ENCODE measurements around the gene PGF.

The PGF gene

DNA sequence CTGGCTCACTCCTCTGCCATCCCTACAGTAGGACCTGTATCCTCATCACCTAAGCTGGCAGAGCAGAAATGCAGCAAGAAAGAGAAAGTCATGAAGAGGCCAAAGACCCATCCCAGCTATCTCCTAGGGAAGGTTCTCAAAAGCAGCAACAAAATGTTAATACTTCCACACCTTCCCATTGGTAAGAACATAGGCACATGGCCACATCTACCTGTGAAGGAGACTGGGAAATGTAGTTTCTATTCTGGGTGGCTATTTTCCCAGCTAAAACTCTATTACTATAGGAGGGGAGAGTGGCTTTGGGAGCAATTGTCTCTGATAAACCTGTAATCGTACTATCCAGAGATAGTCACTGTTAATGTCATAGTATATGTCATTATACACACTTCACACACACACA, 33.6 kb upstream of the PGF start:
- Mint-ChIP-seq H3K4me1 (peaks cover 32% of the 10 kb centered on the region), H3K9me3 (peaks cover 4% of the 10 kb centered on the region), H3K36me3 (ENCODE audit: low read depth) (no peaks in the 10 kb centered on the region), H3K27me3 (ENCODE audit: low read depth, poor library complexity) (peaks cover 10% of the 10 kb centered on the region), H3K4me3 (no peak overlapping the region), H3K27ac (no peak overlapping the region)
- no peak for DNase-seq
- TF ChIP-seq, protein P1, sequence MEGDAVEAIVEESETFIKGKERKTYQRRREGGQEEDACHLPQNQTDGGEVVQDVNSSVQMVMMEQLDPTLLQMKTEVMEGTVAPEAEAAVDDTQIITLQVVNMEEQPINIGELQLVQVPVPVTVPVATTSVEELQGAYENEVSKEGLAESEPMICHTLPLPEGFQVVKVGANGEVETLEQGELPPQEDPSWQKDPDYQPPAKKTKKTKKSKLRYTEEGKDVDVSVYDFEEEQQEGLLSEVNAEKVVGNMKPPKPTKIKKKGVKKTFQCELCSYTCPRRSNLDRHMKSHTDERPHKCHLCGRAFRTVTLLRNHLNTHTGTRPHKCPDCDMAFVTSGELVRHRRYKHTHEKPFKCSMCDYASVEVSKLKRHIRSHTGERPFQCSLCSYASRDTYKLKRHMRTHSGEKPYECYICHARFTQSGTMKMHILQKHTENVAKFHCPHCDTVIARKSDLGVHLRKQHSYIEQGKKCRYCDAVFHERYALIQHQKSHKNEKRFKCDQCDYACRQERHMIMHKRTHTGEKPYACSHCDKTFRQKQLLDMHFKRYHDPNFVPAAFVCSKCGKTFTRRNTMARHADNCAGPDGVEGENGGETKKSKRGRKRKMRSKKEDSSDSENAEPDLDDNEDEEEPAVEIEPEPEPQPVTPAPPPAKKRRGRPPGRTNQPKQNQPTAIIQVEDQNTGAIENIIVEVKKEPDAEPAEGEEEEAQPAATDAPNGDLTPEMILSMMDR (IDR thresholded peaks at IDR 0.05) = no peak

DNA sequence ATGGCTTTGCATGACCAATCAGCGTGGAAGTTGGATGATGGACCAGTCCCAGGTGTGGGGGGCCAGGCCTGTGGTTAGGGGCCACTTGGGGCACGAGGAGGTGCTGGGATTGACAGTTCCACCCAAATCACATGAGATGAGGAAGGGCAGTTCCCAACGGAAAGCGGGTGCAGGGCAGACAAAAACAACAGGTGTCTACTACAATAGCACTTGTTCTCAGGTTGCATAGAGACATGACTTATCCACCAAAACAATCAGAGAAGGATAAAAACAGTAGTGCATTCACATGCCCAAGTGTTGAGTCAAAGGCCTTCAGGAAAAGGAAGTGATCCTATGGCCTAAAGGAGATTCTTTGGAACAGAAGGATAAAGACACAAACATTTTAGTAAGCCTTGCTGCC, 32.7 kb upstream of the PGF start:
- H3K36me3 Mint-ChIP-seq (ENCODE audit: low read depth) = no peaks in the 10 kb centered on the region
- DNase-seq = no peak
- H3K4me1 Mint-ChIP-seq = peaks cover 38% of the 10 kb centered on the region
- H3K27ac Mint-ChIP-seq = no peak overlapping the region
- TF ChIP-seq, protein P1 (IDR thresholded peaks at IDR 0.05) = no peak
- H3K9me3 Mint-ChIP-seq = no peaks in the 10 kb centered on the region
- H3K4me3 Mint-ChIP-seq = no peak overlapping the region
- peaks cover 14% of the 10 kb centered on the region for H3K27me3 Mint-ChIP-seq (ENCODE audit: low read depth, poor library complexity)

DNA sequence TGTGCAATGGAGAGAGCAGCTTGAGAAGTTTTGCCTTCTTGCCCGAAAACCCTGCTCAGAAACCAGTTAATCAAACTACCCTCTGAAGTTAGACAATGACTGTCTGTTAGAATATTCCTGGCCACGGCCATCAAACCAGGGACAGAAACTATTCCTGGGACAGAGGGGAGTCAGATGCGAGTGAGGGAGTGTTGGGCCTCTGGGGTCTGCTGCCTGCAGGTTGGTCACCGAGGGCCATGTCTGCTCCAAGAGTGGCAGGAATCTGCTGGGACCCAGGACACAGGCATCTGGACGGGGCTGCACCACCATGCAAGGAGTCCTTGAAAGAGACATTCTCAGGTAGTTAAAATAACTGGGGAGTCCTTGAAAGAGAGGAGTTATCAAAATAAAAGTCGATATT, 30.4 kb upstream of the PGF start:
- Mint-ChIP-seq H3K27ac (no peak overlapping the region), H3K4me3 (no peak overlapping the region), H3K36me3 (ENCODE audit: low read depth) (no peaks in the 10 kb centered on the region), H3K27me3 (ENCODE audit: low read depth, poor library complexity) (peaks cover 14% of the 10 kb centered on the region), H3K4me1 (peaks cover 61% of the 10 kb centered on the region), H3K9me3 (no peaks in the 10 kb centered on the region)
- no peak for DNase-seq
- TF ChIP-seq, protein P1 (IDR thresholded peaks at IDR 0.05) = no peak

DNA sequence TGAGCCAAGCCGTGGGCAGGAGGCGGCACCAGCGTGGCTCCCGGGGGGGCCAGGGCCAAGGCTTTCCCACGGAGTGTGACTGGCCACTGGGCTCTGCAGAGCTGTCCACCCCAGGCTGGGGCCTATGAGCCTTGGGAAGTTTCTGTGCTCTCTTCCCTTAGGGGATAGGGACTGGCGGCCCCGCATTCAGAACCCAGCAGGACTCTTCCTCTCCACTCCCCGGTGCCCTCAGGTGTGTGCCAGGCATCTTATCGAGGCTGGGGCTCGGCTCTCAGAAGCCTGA, 29.6 kb upstream of the PGF start:
- Mint-ChIP-seq H3K4me1 (peaks cover 69% of the 10 kb centered on the region), H3K27me3 (ENCODE audit: low read depth, poor library complexity) (peaks cover 14% of the 10 kb centered on the region), H3K9me3 (no peaks in the 10 kb centered on the region), H3K27ac (no peak overlapping the region), H3K4me3 (no peak overlapping the region), H3K36me3 (ENCODE audit: low read depth) (no peaks in the 10 kb centered on the region)
- TF ChIP-seq, protein P1 (IDR thresholded peaks at IDR 0.05) = no peak
- DNase-seq = no peak

DNA sequence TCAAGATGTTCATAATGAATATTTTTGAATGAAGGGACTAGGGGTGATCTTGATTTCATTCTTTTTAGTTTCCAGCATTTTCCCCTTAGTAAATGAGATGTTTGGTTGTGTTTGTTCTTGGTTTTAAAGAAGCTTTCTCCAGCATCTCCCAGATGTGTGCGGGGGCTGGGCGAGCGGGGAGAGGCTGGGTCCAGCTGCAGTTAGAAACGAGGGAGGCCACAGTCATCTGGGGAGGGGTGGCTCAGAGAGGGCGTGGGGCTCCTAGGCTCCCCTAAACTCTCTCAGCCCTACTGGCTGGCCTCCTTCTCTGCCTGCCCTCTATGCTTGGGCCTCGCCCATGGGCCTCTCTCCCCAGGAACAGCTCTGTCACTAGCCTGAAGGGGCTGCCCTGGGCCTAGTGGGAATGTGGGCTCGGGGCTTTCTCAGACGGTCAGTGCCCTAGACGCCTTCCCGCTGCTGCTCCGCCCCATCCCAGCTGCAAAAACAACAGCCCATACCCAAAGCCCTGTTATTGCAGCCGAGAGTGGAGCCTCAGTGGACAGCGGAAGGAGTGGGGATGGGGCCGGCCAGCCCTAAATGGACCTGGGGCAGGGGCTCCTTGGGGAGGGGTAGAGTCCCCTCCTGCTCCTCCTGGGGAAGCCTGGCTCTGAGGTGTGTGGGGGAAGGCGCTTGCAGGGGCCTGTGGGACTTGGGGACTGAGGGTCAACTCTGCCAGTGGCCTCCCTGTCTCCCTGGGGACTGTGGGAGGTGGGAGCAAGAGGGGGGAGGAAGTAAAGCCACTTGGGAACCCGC, 29.0 kb upstream of the PGF start:
- TF ChIP-seq, protein P1 (IDR thresholded peaks at IDR 0.05) = no peak
- no peaks in the 10 kb centered on the region for H3K36me3 Mint-ChIP-seq (ENCODE audit: low read depth)
- H3K27me3 Mint-ChIP-seq (ENCODE audit: low read depth, poor library complexity) = peaks cover 14% of the 10 kb centered on the region
- DNase-seq = peak; percentile 46
- peaks cover 75% of the 10 kb centered on the region for H3K4me1 Mint-ChIP-seq
- H3K27ac Mint-ChIP-seq = peak overlapping the region; percentile 85
- H3K9me3 Mint-ChIP-seq = no peaks in the 10 kb centered on the region
- H3K4me3 Mint-ChIP-seq = no peak overlapping the region

DNA sequence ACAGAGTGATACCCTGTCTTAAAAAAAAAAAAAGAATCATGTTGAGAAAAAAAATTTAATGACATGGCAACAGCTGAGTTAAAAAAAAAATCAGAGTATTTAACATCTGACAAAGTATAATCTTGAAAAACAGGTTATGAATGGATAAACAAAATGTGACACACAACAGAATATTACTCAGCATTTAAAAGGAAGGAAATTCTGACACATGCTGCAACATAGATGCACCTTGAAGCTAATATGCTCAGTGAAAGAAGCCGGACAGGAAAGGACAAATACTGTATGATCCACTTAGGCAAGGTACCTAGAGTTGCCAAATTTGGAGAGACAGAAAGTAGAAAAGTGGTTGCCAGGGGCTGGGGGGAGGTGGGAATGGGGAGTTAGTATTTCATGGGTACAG, 27.9 kb upstream of the PGF start:
- no peak overlapping the region for H3K27ac Mint-ChIP-seq
- H3K36me3 Mint-ChIP-seq (ENCODE audit: low read depth) = no peaks in the 10 kb centered on the region
- TF ChIP-seq, protein P1 (IDR thresholded peaks at IDR 0.05) = no peak
- H3K27me3 Mint-ChIP-seq (ENCODE audit: low read depth, poor library complexity) = peaks cover 17% of the 10 kb centered on the region
- DNase-seq = no peak
- H3K4me3 Mint-ChIP-seq = no peak overlapping the region
- H3K4me1 Mint-ChIP-seq = peaks cover 86% of the 10 kb centered on the region
- H3K9me3 Mint-ChIP-seq = no peaks in the 10 kb centered on the region

Data from nephron progenitor cell (in vitro differentiated cells).